SK-N-SH (cell line): ENCODE data around the gene ABCC10. TPM values are rescaled to one million over a fixed set of nuclear protein-coding genes. Genes with fewer than 3 reads are reported as not detected.

Source experiments
- CTCF ChIA-PET: fragments of 300-600, 350-600 bp; formaldehyde crosslinking; extraction: SDS; loops from one replicate; lab custom pipeline; 2021; lab: Yijun Ruan, JAX
- POLR2A ChIA-PET: fragments of 350-600 bp; sonication (Branson Sonifier 250); formaldehyde crosslinking; extraction: SDS; loops from one replicate; lab custom pipeline; 2020; ENCODE audit warnings: antibody characterized with exemption, inconsistent platforms; lab: Yijun Ruan, JAX
- DNase-seq: peaks from one replicate; pipeline ENCODE4 v3.0.0; 2012
- H2AFZ ChIP-seq: fragments of 200-600 bp; sonication (generic); 2 replicates; pipeline ENCODE4 v1.8.1; 2016; ENCODE audit warnings: antibody characterized with exemption, mild to moderate bottlenecking, low read depth
- H3F3A ChIP-seq: fragments of 200-600 bp; sonication (generic); replicated peaks from 2 replicates; pipeline ENCODE3; 2016; ENCODE audit warnings: antibody characterized with exemption, mild to moderate bottlenecking; ENCODE audit not compliant: insufficient read depth
- H3K27ac ChIP-seq, 2 experiments: fragments of 200-500 bp in 1 of 2; fragments of 200-600 bp in 1 of 2; sonication (Bioruptor generic) in 1 of 2; sonication (generic), shearing (Covaris generic) in 1 of 2; 2 replicates each; pipeline versions ENCODE4 v1.5.1 to v1.6.1; 2014 to 2016; ENCODE audit warnings: low read depth in 2 of 2, inconsistent platforms in 1 of 2, low read length in 1 of 2, mild to moderate bottlenecking in 1 of 2, mixed read lengths in 1 of 2
- H3K27me3 ChIP-seq: fragments of 200-600 bp; sonication (generic), shearing (Covaris generic); 2 replicates; pipeline ENCODE4 v1.6.1; 2016; ENCODE audit warnings: mixed run types; ENCODE audit not compliant: insufficient read depth
- H3K36me3 ChIP-seq, 2 experiments: fragments of 200-500 bp in 1 of 2; fragments of 200-600 bp in 1 of 2; sonication (Bioruptor generic) in 1 of 2; sonication (generic) in 1 of 2; replicated peaks in 1 of 2; 2 replicates each; pipeline versions ENCODE3 to v1.5.1; 2014 to 2016; ENCODE audit warnings: low read length in 1 of 2, mild to moderate bottlenecking in 1 of 2; ENCODE audit not compliant: insufficient read depth in 2 of 2, control insufficient read depth in 1 of 2
- H3K4me1 ChIP-seq, 2 experiments: fragments of 200-500 bp in 1 of 2; fragments of 200-600 bp in 1 of 2; sonication (Bioruptor generic) in 1 of 2; sonication (generic), shearing (Covaris generic) in 1 of 2; 2 replicates each; pipeline versions ENCODE4 v1.5.1 to v1.6.1; 2014 to 2016; ENCODE audit warnings: low read depth in 1 of 2, low read length in 1 of 2, mixed run types in 1 of 2; ENCODE audit not compliant: insufficient read depth in 2 of 2, control insufficient read depth in 1 of 2
- H3K4me2 ChIP-seq: fragments of 200-600 bp; sonication (generic), shearing (Covaris generic); 2 replicates; pipeline ENCODE4 v1.6.1; 2017; ENCODE audit warnings: mixed run types
- H3K4me3 ChIP-seq, 2 experiments: fragments of 200-500 bp in 1 of 2; fragments of 200-600 bp in 1 of 2; sonication (Bioruptor generic) in 1 of 2; sonication (generic), shearing (Covaris generic) in 1 of 2; 2 replicates each; pipeline versions ENCODE4 v1.5.1 to v1.8.1; 2014 to 2016; ENCODE audit warnings: low read depth in 2 of 2, inconsistent platforms in 1 of 2, low read length in 1 of 2, mild to moderate bottlenecking in 1 of 2, mixed read lengths in 1 of 2, moderate library complexity in 1 of 2
- H3K79me2 ChIP-seq: fragments of 200-600 bp; sonication (generic); 2 replicates; pipeline ENCODE4 v1.8.1; 2017; ENCODE audit warnings: mild to moderate bottlenecking; ENCODE audit not compliant: insufficient read depth
- H3K9ac ChIP-seq: fragments of 200-600 bp; sonication (generic); 2 replicates; pipeline ENCODE4 v1.6.1; 2017; ENCODE audit warnings: mixed run types
- H3K9me2 ChIP-seq: fragments of 200-600 bp; sonication (generic); 2 replicates; pipeline ENCODE4 v1.6.1; 2017; ENCODE audit warnings: mixed run types
- H3K9me3 ChIP-seq: fragments of 200-600 bp; sonication (generic); 2 replicates; pipeline ENCODE4 v1.6.1; 2017; ENCODE audit warnings: mixed run types, mild to moderate bottlenecking, moderate library complexity
- H4K20me1 ChIP-seq: fragments of 200-600 bp; sonication (generic); 2 replicates; pipeline ENCODE4 v1.6.1; 2017; ENCODE audit warnings: mild to moderate bottlenecking, mixed run types; ENCODE audit not compliant: insufficient read depth
- CTCF ChIP-seq: fragments of 200-600 bp; sonication (generic); IDR thresholded peaks from 2 replicates; pipeline ENCODE4 v1.6.1; 2017; ENCODE audit warnings: antibody characterized with exemption, mild to moderate bottlenecking, moderate library complexity
- ELF1 ChIP-seq: IDR thresholded peaks from 2 replicates; pipeline ENCODE4 v1.4.0; 2012
- FOXJ3 ChIP-seq: sonication (generic); formaldehyde crosslinking; IDR thresholded peaks from 2 replicates; pipeline ENCODE4 v1.5.1; 2020; ENCODE audit warnings: mild to moderate bottlenecking, missing genetic modification reagents
- FOXM1 ChIP-seq: IDR thresholded peaks from 2 replicates; pipeline ENCODE4 v1.4.0; 2012; ENCODE audit warnings: low read depth, mild to moderate bottlenecking
- GATA2 ChIP-seq: sonication (generic); formaldehyde crosslinking; IDR thresholded peaks from 2 replicates; pipeline ENCODE4 v1.5.0; 2020; ENCODE audit warnings: mild to moderate bottlenecking, missing genetic modification reagents
- MEF2A ChIP-seq: IDR thresholded peaks from 2 replicates; pipeline ENCODE4 v1.4.0; 2012; ENCODE audit warnings: low read depth, borderline replicate concordance
- PBX3 ChIP-seq: IDR thresholded peaks from 2 replicates; pipeline ENCODE4; 2012
- RCOR1 ChIP-seq: fragments of 150-350 bp; IDR thresholded peaks from 2 replicates; pipeline ENCODE4 v1.6.1; 2017; ENCODE audit warnings: antibody characterized with exemption, low read length
- RXRA ChIP-seq: IDR thresholded peaks from 2 replicates; pipeline ENCODE4 v1.4.0; 2012; ENCODE audit warnings: low read depth, mild to moderate bottlenecking, borderline replicate concordance
- WGBS: methylation state at CpG from one replicate; pipeline ENCODE4 v1.1.6; 2017; ENCODE audit warnings: low lambda C conversion rate; 5-methylcytosine and 5-hydroxymethylcytosine counted together
- polyA plus RNA-seq, 3 experiments: library from polyadenylated mRNA; depleted of rRNA; stranded (reverse); fragments of >200 nt; gene quantifications; 2 replicates each; pipeline ENCODE4 v1.2.3, GENCODE V29; 2012

ABCC10 gene
- polyA plus RNA-seq, 1 of the 3 experiments (the other 2 are of a cell fraction), result 28.3 TPM

GRCh38 chr6:43399932-43400487, 27.3 kb upstream of the ABCC10 start:
- Histone ChIP-seq H3K27ac (no peak overlapping the region), H3K9me2 (no peaks in the 10 kb centered on the region), H3K4me3 (no peak overlapping the region), H3K9me3 (no peaks in the 10 kb centered on the region), H3K4me1 (peaks cover 0 to 4% of the 10 kb centered on the region in 2 experiments; a peak in 1 of 4 replicates), H4K20me1 (no peaks in the 10 kb centered on the region), H3K27me3 (no peaks in the 10 kb centered on the region), H3K79me2 (no peaks in the 10 kb centered on the region), H3K4me2 (no peak overlapping the region), H3F3A (no peaks in the 10 kb centered on the region), H3K36me3 (no peaks in the 10 kb centered on the region), H2AFZ (no peak overlapping the region), H3K9ac (no peak overlapping the region)
- 32% methylated on average over 3 of the region's 3 CpGs for WGBS
- POLR2A ChIA-PET, result no interaction called here
- CTCF ChIA-PET, result interaction anchor here (0.6 to 1.1 kb wide), 2 partner anchors 22 kb away, joined by 3 read pairs; no protein-coding TSS in a partner anchor
- TF ChIP-seq FOXM1 (no peak), FOXJ3 (CRISPR knock-in tag) (no peak)
- DNase-seq, result no peak

- DNase-seq, result no peak
- H2AFZ ChIP-seq, result no peak overlapping the region
- CTCF ChIA-PET, result interaction anchor here (1.0 kb wide), 1 partner anchor 105 kb away, joined by 3 read pairs; no protein-coding TSS in a partner anchor
- H3F3A ChIP-seq, result no peaks in the 10 kb centered on the region
- POLR2A ChIA-PET, result no interaction called here
- H3K4me2 ChIP-seq, result no peak overlapping the region
- no peak overlapping the region for H3K4me3 ChIP-seq
- 71% methylated on average over 3 of the region's 3 CpGs for WGBS
- no peaks in the 10 kb centered on the region for H3K27me3 ChIP-seq
- no peaks in the 10 kb centered on the region for H3K9me2 ChIP-seq
- H3K4me1 ChIP-seq, result no peaks in the 10 kb centered on the region
- no peaks in the 10 kb centered on the region for H3K9me3 ChIP-seq
- no peaks in the 10 kb centered on the region for H3K36me3 ChIP-seq
- H4K20me1 ChIP-seq, result no peaks in the 10 kb centered on the region
- H3K27ac ChIP-seq, result no peak overlapping the region
- TF ChIP-seq GATA2 (CRISPR knock-in tag) (no peak), MEF2A (no peak), RXRA (no peak), PBX3 (no peak), CTCF (no peak), RCOR1 (no peak)
- H3K9ac ChIP-seq, result no peak overlapping the region
- no peaks in the 10 kb centered on the region for H3K79me2 ChIP-seq
Measured at GRCh38 chr6:43401730-43402129, 25.6 kb upstream of the ABCC10 start.

- POLR2A ChIA-PET, result no interaction called here
Measured at GRCh38 chr6:43402820-43403219, 24.5 kb upstream of the ABCC10 start.

More at GRCh38 chr6:43402820-43403219, 24.5 kb upstream of the ABCC10 start:
- DNase-seq, result no peak
- Histone ChIP-seq H3K9me3 (no peaks in the 10 kb centered on the region), H3K36me3 (no peaks in the 10 kb centered on the region), H3K79me2 (no peaks in the 10 kb centered on the region), H3K27me3 (no peaks in the 10 kb centered on the region), H3K4me3 (no peak overlapping the region), H3K4me1 (no peaks in the 10 kb centered on the region), H3K9ac (no peak overlapping the region), H3K9me2 (no peaks in the 10 kb centered on the region), H3K4me2 (no peak overlapping the region), H3F3A (no peaks in the 10 kb centered on the region), H3K27ac (no peak overlapping the region), H2AFZ (no peak overlapping the region), H4K20me1 (no peaks in the 10 kb centered on the region)
- 43% methylated on average over 1 of the region's 1 CpG for WGBS
- CTCF ChIA-PET, result interaction anchor here (1.1 kb wide), 1 partner anchor 103 kb away, joined by 3 read pairs; no protein-coding TSS in a partner anchor
- TF ChIP-seq ELF1, result peak; percentile 20; the same call in 1 of the 2 replicates
- TF ChIP-seq RCOR1, result no peak
